ENCODE measurements around the gene SHH. TPM values are rescaled to one million over a fixed set of nuclear protein-coding genes. Genes with fewer than 3 reads are reported as not detected.

Gene SHH
- total and polyA plus RNA-seq, 2 of the 13 experiments (the other 11 are each of a cell fraction or from before 2014, with no cell fraction given), result 1.9 to 3.4 TPM

DNA sequence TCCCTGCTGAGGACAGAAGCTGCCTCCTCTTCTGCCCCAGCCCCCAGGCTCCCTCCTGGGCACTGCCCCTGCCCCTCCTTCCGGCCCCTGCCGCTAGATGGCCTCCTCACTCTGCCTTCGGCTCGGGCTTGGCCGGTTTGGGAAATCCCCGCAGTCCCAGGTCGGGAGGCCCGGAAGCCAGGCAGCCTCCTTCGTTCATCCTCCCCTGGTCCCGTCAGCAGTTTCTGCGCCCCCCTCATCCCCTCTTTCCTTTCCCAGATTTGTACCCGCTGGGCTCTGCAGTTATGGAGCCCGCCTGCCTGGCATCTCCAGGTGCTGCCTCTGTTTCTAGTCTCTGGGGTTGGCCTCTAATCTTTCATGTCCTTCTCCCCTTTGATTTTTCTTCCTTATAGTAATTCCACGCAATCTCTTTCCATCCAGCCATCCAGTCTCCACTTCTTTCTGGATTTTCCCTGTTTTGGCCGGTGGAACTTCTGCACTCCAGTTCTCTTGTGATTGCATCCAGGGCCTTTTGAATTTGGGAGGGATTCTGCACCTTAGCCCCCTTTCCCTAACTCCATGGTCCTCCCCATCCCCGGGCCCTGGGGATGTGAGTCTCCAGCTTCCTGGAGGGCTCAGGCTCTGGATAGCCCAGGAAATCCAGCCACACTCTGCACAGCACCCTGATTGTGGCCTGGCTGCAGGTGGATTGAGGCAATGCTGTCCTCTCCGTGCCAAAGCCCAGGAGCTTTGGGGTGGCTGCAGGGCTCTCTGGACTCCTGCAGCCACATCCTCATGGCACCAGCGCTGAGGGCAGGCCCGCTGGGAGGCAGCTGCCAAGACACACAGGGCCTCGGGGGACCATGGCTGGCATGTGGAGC is 3.3 kb upstream of the SHH start (continued):
- no peak for TF ChIP-seq SNAPC2 (CRISPR knock-in tag; IDR thresholded peaks at IDR 0.05)
- TF ChIP-seq NFYB (CRISPR knock-in tag; IDR thresholded peaks at IDR 0.05), result no peak
- no peak for TF ChIP-seq SRSF4 (IDR thresholded peaks at IDR 0.05; ENCODE audit: low read depth, low read length, poor library complexity, severe bottlenecking)
- TF ChIP-seq FLYWCH1 (CRISPR knock-in tag; IDR thresholded peaks at IDR 0.05), result no peak
- TF ChIP-seq BORCS8-MEF2B (CRISPR knock-in tag; IDR thresholded peaks at IDR 0.05), result peak; percentile 33; the same call in 1 of the 2 replicates
- TF ChIP-seq ZNF382 (CRISPR knock-in tag; IDR thresholded peaks at IDR 0.05; ENCODE audit: borderline replicate concordance), result no peak
- TF ChIP-seq CHCHD3 (CRISPR knock-in tag; IDR thresholded peaks at IDR 0.05), result no peak
- TF ChIP-seq, protein P1, sequence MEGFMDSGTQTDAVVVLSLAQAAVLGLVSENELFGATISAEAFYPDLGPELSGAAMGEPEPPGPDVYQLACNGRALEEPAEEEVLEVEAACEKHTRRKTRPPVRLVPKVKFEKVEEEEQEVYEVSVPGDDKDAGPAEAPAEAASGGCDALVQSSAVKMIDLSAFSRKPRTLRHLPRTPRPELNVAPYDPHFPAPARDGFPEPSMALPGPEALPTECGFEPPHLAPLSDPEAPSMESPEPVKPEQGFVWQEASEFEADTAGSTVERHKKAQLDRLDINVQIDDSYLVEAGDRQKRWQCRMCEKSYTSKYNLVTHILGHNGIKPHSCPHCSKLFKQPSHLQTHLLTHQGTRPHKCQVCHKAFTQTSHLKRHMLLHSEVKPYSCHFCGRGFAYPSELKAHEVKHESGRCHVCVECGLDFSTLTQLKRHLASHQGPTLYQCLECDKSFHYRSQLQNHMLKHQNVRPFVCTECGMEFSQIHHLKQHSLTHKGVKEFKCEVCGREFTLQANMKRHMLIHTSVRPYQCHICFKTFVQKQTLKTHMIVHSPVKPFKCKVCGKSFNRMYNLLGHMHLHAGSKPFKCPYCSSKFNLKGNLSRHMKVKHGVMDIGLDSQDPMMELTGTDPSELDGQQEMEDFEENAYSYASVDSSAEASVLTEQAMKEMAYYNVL (CRISPR knock-in tag; IDR thresholded peaks at IDR 0.05; ENCODE audit: borderline replicate concordance), result no peak
- TF ChIP-seq POLR2G (IDR thresholded peaks at IDR 0.05; ENCODE audit: low read depth, low read length), result no peak
- TF ChIP-seq ONECUT2 (CRISPR knock-in tag; IDR thresholded peaks at IDR 0.05), result no peak
- no peak for TF ChIP-seq TCF12 (IDR thresholded peaks at IDR 0.05)
- no peak for TF ChIP-seq TCF12 (CRISPR knock-in tag; IDR thresholded peaks at IDR 0.05)
- no peak for TF ChIP-seq FOXA1 (IDR thresholded peaks at IDR 0.05)
- no peak for TF ChIP-seq FOXA1 (CRISPR knock-in tag; IDR thresholded peaks at IDR 0.05)
- TF ChIP-seq RNF2 (conservative IDR thresholded peaks at IDR 0.05; ENCODE audit: low read depth), result no peak
- TF ChIP-seq, protein P2, sequence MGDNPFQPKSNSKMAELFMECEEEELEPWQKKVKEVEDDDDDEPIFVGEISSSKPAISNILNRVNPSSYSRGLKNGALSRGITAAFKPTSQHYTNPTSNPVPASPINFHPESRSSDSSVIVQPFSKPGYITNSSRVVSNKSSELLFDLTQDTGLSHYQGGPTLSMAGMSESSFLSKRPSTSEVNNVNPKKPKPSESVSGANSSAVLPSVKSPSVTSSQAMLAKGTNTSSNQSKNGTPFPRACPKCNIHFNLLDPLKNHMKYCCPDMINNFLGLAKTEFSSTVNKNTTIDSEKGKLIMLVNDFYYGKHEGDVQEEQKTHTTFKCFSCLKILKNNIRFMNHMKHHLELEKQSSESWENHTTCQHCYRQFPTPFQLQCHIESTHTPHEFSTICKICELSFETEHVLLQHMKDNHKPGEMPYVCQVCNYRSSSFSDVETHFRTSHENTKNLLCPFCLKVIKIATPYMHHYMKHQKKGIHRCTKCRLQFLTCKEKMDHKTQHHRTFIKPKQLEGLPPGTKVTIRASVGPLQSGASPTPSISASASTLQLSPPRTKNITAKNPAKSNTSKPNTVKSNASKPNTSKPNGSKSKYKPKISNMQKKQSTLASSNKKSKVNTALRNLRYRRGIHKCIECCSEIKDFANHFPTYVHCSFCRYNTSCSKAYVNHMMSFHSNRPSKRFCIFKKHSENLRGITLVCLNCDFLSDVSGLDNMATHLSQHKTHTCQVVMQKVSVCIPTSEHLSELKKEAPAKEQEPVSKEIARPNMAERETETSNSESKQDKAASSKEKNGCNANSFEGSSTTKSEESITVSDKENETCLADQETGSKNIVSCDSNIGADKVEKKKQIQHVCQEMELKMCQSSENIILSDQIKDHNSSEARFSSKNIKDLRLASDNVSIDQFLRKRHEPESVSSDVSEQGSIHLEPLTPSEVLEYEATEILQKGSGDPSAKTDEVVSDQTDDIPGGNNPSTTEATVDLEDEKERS (CRISPR knock-in tag; IDR thresholded peaks at IDR 0.05), result no peak
- TF ChIP-seq, protein P3, sequence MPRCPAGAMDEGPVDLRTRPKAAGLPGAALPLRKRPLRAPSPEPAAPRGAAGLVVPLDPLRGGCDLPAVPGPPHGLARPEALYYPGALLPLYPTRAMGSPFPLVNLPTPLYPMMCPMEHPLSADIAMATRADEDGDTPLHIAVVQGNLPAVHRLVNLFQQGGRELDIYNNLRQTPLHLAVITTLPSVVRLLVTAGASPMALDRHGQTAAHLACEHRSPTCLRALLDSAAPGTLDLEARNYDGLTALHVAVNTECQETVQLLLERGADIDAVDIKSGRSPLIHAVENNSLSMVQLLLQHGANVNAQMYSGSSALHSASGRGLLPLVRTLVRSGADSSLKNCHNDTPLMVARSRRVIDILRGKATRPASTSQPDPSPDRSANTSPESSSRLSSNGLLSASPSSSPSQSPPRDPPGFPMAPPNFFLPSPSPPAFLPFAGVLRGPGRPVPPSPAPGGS (CRISPR knock-in tag; IDR thresholded peaks at IDR 0.05), result no peak
- TF ChIP-seq, protein P4, sequence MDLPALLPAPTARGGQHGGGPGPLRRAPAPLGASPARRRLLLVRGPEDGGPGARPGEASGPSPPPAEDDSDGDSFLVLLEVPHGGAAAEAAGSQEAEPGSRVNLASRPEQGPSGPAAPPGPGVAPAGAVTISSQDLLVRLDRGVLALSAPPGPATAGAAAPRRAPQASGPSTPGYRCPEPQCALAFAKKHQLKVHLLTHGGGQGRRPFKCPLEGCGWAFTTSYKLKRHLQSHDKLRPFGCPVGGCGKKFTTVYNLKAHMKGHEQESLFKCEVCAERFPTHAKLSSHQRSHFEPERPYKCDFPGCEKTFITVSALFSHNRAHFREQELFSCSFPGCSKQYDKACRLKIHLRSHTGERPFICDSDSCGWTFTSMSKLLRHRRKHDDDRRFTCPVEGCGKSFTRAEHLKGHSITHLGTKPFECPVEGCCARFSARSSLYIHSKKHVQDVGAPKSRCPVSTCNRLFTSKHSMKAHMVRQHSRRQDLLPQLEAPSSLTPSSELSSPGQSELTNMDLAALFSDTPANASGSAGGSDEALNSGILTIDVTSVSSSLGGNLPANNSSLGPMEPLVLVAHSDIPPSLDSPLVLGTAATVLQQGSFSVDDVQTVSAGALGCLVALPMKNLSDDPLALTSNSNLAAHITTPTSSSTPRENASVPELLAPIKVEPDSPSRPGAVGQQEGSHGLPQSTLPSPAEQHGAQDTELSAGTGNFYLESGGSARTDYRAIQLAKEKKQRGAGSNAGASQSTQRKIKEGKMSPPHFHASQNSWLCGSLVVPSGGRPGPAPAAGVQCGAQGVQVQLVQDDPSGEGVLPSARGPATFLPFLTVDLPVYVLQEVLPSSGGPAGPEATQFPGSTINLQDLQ (CRISPR knock-in tag; IDR thresholded peaks at IDR 0.05), result no peak
- TF ChIP-seq KDM4B (CRISPR knock-in tag; IDR thresholded peaks at IDR 0.05), result no peak

Measured in HepG2 (cell line).